Osteoblast (primary cell): ENCODE data around the gene FBXW11. TPM values are rescaled to one million over a fixed set of nuclear protein-coding genes. Genes with fewer than 3 reads are reported as not detected.
A peak's percentile ranks its signal among the peaks of the same experiment; 100 is the strongest.

ENCODE experiments used
- DNase-seq: peaks from one replicate; pipeline ENCODE4 v3.0.0; 2011; ENCODE audit warnings: low spot score, mixed read lengths; ENCODE audit not compliant: insufficient read length; ENCODE audit errors: missing footprints
- H2AFZ ChIP-seq: 2 replicates; pipeline ENCODE4 v1.6.0; 2011; ENCODE audit warnings: mild to moderate bottlenecking, low read length
- H3K27ac ChIP-seq: 2 replicates; pipeline ENCODE4 v1.5.1; 2011; ENCODE audit warnings: mild to moderate bottlenecking, low read depth, low read length, moderate library complexity
- H3K27me3 ChIP-seq: 2 replicates; pipeline ENCODE4 v1.6.0; 2012; ENCODE audit warnings: mild to moderate bottlenecking, control low read depth, inconsistent platforms, low read length, moderate library complexity; ENCODE audit not compliant: insufficient read depth
- H3K36me3 ChIP-seq: 2 replicates; pipeline ENCODE4 v1.5.1; 2011; ENCODE audit warnings: mild to moderate bottlenecking, low read length, control low read depth, moderate library complexity; ENCODE audit not compliant: insufficient read depth
- H3K4me1 ChIP-seq: 2 replicates; pipeline ENCODE4 v1.5.1; 2011; ENCODE audit warnings: mild to moderate bottlenecking, low read length, control low read depth, moderate library complexity; ENCODE audit not compliant: insufficient read depth
- H3K4me2 ChIP-seq: 2 replicates; pipeline ENCODE4 v1.6.0; 2011; ENCODE audit warnings: mild to moderate bottlenecking, low read length; ENCODE audit not compliant: insufficient read depth
- H3K4me3 ChIP-seq: fragments of 200-600 bp; sonication (generic); 3 replicates; pipeline ENCODE4 v1.5.1; 2012; ENCODE audit warnings: mild to moderate bottlenecking, low read length, inconsistent platforms; ENCODE audit not compliant: insufficient read depth
- H3K79me2 ChIP-seq: 2 replicates; pipeline ENCODE4 v1.6.0; 2012; ENCODE audit warnings: mild to moderate bottlenecking, low read length, control low read depth, inconsistent platforms; ENCODE audit not compliant: insufficient read depth
- H3K9me3 ChIP-seq: 2 replicates; pipeline ENCODE4 v1.5.1; 2011; ENCODE audit warnings: low read depth, low read length, control low read depth
- H4K20me1 ChIP-seq: 2 replicates; pipeline ENCODE4 v1.6.0; 2012; ENCODE audit warnings: mild to moderate bottlenecking, low read length, control low read depth; ENCODE audit not compliant: insufficient read depth
- total RNA-seq: library from RNA; depleted of rRNA; stranded (reverse); fragments of >200 nt; gene quantifications from 2 replicates; pipeline ENCODE4 v1.2.3, GENCODE V29; 2012
- TF ChIP-seq, protein P1 (sequence below): IDR thresholded peaks from 2 replicates; pipeline ENCODE4 v1.5.1; 2011; ENCODE audit warnings: mild to moderate bottlenecking, low read depth, low read length, moderate library complexity; ENCODE audit errors: extremely low read depth

Gene FBXW11
- total RNA-seq, 1 donor = 76.7 TPM

DNA sequence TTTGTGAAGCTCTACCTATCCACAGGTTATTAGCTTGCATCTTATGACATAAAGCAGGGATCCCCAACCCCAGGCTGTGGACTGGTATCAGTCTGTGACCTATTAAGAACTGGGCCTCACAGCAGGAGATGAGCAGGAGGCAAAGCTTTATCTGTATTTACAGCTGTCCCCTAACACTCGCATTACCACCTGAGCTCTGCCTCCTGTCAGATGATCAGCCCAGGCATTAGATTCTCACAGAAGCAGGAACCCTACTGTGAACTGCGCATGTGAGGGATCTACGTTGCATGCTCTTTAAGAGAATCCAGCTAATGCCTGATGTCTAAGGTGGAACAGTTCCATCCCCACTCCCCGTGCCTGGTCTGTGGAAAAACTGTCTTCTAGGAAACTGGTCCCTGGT, 19.7 kb downstream of the FBXW11 start:
- Histone ChIP-seq H3K27ac (no peak overlapping the region), H3K4me2 (no peak overlapping the region), H3K4me3 (no peak overlapping the region), H3K79me2 (peaks cover 92% of the 10 kb centered on the region), H3K4me1 (peaks cover 25% of the 10 kb centered on the region), H4K20me1 (peaks cover 73% of the 10 kb centered on the region), H3K27me3 (no peaks in the 10 kb centered on the region), H3K36me3 (no peaks in the 10 kb centered on the region), H3K9me3 (no peaks in the 10 kb centered on the region), H2AFZ (no peak overlapping the region)
- no peak for DNase-seq
- TF ChIP-seq, protein P1, sequence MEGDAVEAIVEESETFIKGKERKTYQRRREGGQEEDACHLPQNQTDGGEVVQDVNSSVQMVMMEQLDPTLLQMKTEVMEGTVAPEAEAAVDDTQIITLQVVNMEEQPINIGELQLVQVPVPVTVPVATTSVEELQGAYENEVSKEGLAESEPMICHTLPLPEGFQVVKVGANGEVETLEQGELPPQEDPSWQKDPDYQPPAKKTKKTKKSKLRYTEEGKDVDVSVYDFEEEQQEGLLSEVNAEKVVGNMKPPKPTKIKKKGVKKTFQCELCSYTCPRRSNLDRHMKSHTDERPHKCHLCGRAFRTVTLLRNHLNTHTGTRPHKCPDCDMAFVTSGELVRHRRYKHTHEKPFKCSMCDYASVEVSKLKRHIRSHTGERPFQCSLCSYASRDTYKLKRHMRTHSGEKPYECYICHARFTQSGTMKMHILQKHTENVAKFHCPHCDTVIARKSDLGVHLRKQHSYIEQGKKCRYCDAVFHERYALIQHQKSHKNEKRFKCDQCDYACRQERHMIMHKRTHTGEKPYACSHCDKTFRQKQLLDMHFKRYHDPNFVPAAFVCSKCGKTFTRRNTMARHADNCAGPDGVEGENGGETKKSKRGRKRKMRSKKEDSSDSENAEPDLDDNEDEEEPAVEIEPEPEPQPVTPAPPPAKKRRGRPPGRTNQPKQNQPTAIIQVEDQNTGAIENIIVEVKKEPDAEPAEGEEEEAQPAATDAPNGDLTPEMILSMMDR = no peak

DNA sequence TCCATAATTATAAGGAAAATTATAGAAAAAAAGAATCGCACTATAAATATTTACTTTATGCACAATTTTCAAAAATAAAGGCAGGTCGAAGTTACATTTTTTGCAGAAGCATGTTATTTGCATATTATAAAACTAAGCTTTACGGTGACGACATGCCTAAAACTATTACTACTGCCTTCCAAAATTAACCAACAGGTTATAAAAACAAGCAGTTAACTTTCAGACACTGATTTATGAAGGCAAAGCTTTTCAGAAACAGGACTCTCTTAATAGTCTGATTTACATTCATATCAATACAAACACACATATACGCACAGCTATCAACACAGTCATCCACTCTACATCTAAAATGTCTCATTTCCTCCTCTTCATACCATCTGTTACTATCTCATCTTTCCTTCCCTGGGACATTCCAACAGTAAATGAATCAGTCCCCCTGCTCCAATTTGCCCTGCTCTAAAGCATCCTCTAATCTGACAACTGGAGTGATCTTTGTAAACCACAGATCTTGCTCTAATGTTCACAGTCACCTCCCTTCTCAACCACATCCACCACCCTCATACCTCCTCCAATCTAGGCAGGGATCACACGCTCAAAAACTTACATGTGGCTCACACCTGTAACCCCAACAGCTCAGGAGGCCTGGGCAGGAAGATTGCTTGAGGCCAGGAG, 21.6 kb downstream of the FBXW11 start:
- peak overlapping the region; percentile 63 for H3K27ac ChIP-seq
- no peaks in the 10 kb centered on the region for H3K27me3 ChIP-seq
- H3K4me2 ChIP-seq = peak overlapping the region; percentile 33
- H4K20me1 ChIP-seq = peaks cover 72% of the 10 kb centered on the region
- H3K4me3 ChIP-seq = no peak overlapping the region
- H2AFZ ChIP-seq = no peak overlapping the region
- peak; percentile 82 for DNase-seq
- H3K4me1 ChIP-seq = peaks cover 19% of the 10 kb centered on the region
- H3K36me3 ChIP-seq = no peaks in the 10 kb centered on the region
- H3K9me3 ChIP-seq = no peaks in the 10 kb centered on the region
- H3K79me2 ChIP-seq = peaks cover 93% of the 10 kb centered on the region
- TF ChIP-seq, protein P1 = no peak

GRCh38 chr5:171981847-171982246, 24.6 kb downstream of the FBXW11 start:
- no peaks in the 10 kb centered on the region for H3K36me3 ChIP-seq
- H3K27me3 ChIP-seq = no peaks in the 10 kb centered on the region
- H3K27ac ChIP-seq = no peak overlapping the region
- H3K4me3 ChIP-seq = no peak overlapping the region
- DNase-seq = no peak
- peaks cover 70% of the 10 kb centered on the region for H4K20me1 ChIP-seq
- H3K9me3 ChIP-seq = peaks cover 3% of the 10 kb centered on the region
- peaks cover 94% of the 10 kb centered on the region for H3K79me2 ChIP-seq
- TF ChIP-seq, protein P1 = no peak
- no peak overlapping the region for H3K4me2 ChIP-seq
- H2AFZ ChIP-seq = no peak overlapping the region
- H3K4me1 ChIP-seq = peaks cover 10% of the 10 kb centered on the region

DNA sequence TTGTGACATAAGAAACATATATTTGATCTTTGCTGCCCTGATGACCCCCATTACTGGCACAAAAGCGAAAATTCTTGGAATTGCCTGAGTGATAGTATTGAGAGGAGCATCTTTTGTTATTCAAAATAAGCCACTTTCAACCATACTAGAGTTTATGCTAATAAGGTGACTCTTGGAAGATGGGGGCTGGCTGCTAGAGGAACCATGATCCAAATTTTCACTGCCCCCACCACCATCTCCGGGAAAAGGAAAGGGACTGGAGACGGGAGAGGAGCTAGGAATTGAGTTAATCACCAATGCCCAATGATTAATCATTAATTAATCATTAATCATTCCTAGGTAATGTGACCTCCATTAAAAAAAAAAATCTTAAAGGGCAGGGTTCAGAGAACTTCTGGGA, 25.6 kb downstream of the FBXW11 start:
- H4K20me1 ChIP-seq = peaks cover 75% of the 10 kb centered on the region
- TF ChIP-seq, protein P1 = no peak
- no peak for DNase-seq
- no peak overlapping the region for H3K4me3 ChIP-seq
- H3K36me3 ChIP-seq = no peaks in the 10 kb centered on the region
- no peaks in the 10 kb centered on the region for H3K27me3 ChIP-seq
- H3K79me2 ChIP-seq = peaks cover 95% of the 10 kb centered on the region
- no peak overlapping the region for H2AFZ ChIP-seq
- H3K4me1 ChIP-seq = peaks cover 11% of the 10 kb centered on the region
- no peak overlapping the region for H3K4me2 ChIP-seq
- H3K9me3 ChIP-seq = peaks cover 3% of the 10 kb centered on the region
- H3K27ac ChIP-seq = no peak overlapping the region
